ENCODE results near the gene ITGAD.

- TF ChIP-seq CTCF (IDR thresholded peaks at IDR 0.05; ENCODE audit: insufficient read depth, low read length, poor library complexity, severe bottlenecking) (no peak), EZH2phosphoT487 (conservative IDR thresholded peaks at IDR 0.05; ENCODE audit: low read length) (no peak)
Observed at GRCh38 chr16:31474773-31475738, 81.9 kb downstream of the ITGAD start.
